Activated CD4-positive, alpha-beta T cell treated with anti-CD3 and anti-CD28 coated beads, Interleukin-2, amount 50 U/mL, for 1 hour (primary cell): ENCODE results near the gene NTPCR.
A peak's percentile ranks its signal among the peaks of the same experiment; 100 is the strongest.
"Not testable (repeated sequence)": the region's sequence is repeated elsewhere in the genome, so short reads cannot be mapped to it uniquely, and the experiment has no call there.

ENCODE experiments used
- DNase-seq: peaks from one replicate; pipeline ENCODE4 v3.0.0-alpha.2; 2020

NTPCR gene

GRCh38 chr1:232950197-232951176 lies at the start of gene NTPCR:
Gene NTPCR, plus strand, starts transcription at chr1:232950611. Its CDS starts 100 bp downstream, at chr1:232950711.
- peak; percentile 96 for DNase-seq

GRCh38 chr1:232900818-232901217 lies 49.6 kb upstream of the NTPCR start:
- no peak for DNase-seq

- no peak for DNase-seq
Measured at GRCh38 chr1:232901255-232901654, 49.2 kb upstream of the NTPCR start.

GRCh38 chr1:232902774-232903350 lies 47.5 kb upstream of the NTPCR start:
- no peak for DNase-seq

GRCh38 chr1:232904131-232904530 lies 46.3 kb upstream of the NTPCR start:
- no peak for DNase-seq

GRCh38 chr1:232904566-232904965 lies 45.8 kb upstream of the NTPCR start:
- DNase-seq: no peak

- no peak for DNase-seq
Measured at GRCh38 chr1:232905331-232906034, 44.9 kb upstream of the NTPCR start.

- no peak for DNase-seq
Measured at GRCh38 chr1:232906441-232906840, 44.0 kb upstream of the NTPCR start.

- DNase-seq: no peak
Measured at GRCh38 chr1:232908831-232909230, 41.6 kb upstream of the NTPCR start.

GRCh38 chr1:232909752-232910151 lies 40.7 kb upstream of the NTPCR start:
- no peak for DNase-seq

GRCh38 chr1:232911027-232911599 lies 39.3 kb upstream of the NTPCR start:
- DNase-seq: no peak

- DNase-seq: no peak
Measured at GRCh38 chr1:232912845-232913580, 37.4 kb upstream of the NTPCR start.

- DNase-seq: not testable (repeated sequence)
Measured at GRCh38 chr1:232914271-232914670, 36.1 kb upstream of the NTPCR start.

- no peak for DNase-seq
Measured at GRCh38 chr1:232915212-232915611, 35.2 kb upstream of the NTPCR start.

- DNase-seq: no peak
Measured at GRCh38 chr1:232917053-232917452, 33.4 kb upstream of the NTPCR start.

- no peak for DNase-seq
Measured at GRCh38 chr1:232921381-232921780, 29.0 kb upstream of the NTPCR start.

- no peak for DNase-seq
Measured at GRCh38 chr1:232922485-232922884, 27.9 kb upstream of the NTPCR start.

GRCh38 chr1:232923739-232924386 lies 26.5 kb upstream of the NTPCR start:
- DNase-seq: peak; percentile 9

GRCh38 chr1:232924874-232925273 lies 25.5 kb upstream of the NTPCR start:
- no peak for DNase-seq

GRCh38 chr1:232925421-232926220 lies 24.8 kb upstream of the NTPCR start:
- DNase-seq: no peak

GRCh38 chr1:232927166-232927565 lies 23.2 kb upstream of the NTPCR start:
- DNase-seq: not testable (repeated sequence)
